Activated CD4-positive, alpha-beta T cell treated with anti-CD3 and anti-CD28 coated beads, Interleukin-2, amount 50 U/mL, for 48 hours (primary cell): Measurements from ENCODE around the gene WHRN.

ENCODE experiments used
- DNase-seq, 2 experiments: peaks; one replicate each; pipeline ENCODE4 v3.0.0-alpha.2; 2020

Gene WHRN

GRCh38 chr9:114446036-114446435 is 59.2 kb downstream of the WHRN start:
- DNase-seq: no peak

DNA sequence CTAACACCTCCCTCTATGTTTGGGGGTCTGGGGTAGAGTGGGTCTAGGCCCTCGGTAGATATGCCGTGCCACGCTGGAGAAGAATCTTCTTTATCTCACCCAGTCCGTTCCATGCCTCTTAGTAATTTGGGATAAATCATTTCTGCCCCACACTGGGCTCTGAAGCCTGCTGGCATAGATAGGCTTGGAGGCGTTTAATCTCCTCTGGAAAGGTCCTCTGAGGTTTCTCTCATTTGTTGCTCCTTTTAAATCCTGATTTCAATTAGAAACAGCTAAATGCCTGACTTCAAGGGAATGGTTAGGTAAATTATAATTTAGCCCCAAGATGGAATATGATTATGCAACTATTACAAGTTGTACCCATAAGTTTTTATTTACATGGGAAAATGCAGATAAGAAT is 59.7 kb downstream of the WHRN start:
- no peak for DNase-seq

GRCh38 chr9:114442022-114442421 is 63.3 kb downstream of the WHRN start:
- no peak for DNase-seq

DNA sequence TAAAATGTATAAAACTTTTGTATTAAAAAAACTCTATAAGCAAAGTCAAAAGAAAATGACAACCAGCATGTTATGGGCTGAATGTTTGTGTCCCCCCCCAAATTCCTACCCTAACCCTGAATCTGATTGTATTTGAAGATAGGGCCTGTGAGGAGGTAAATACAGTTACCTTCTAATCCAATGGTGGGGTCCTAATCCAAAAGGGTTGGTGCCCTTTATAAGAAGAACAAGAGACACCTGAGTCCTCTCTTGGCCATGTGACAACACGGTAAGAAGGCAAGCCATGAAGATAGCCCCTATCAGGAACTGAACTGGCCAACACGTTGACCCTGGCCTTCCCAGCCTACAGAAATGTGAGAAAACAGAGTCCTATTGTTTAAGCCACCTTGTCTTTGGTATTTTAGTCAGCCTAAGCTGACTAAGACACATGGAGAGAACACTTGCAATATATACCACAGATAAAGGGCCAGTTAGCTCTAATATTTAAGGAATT is 67.8 kb downstream of the WHRN start:
- no peak for DNase-seq

DNA sequence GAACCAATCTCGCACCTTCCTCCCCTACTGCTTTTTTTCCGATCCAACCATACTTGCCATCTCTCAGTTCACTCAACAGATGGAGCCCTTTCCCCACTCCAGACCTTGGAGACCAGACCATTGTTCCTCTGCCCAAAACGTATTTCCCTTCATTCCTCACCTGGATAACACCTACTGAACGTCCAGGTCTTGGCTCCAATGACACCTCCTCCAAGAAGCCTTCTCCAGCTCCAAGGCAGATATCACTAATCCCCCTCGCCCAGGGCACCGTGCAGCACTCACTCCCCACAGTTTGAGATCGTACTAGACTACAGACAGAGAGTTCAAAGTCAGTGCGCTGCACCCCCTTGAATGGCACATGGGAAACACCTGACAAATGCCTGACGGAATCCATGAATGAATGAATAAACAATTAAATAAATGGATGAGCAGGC is 70.4 kb downstream of the WHRN start:
- no peak for DNase-seq

DNA sequence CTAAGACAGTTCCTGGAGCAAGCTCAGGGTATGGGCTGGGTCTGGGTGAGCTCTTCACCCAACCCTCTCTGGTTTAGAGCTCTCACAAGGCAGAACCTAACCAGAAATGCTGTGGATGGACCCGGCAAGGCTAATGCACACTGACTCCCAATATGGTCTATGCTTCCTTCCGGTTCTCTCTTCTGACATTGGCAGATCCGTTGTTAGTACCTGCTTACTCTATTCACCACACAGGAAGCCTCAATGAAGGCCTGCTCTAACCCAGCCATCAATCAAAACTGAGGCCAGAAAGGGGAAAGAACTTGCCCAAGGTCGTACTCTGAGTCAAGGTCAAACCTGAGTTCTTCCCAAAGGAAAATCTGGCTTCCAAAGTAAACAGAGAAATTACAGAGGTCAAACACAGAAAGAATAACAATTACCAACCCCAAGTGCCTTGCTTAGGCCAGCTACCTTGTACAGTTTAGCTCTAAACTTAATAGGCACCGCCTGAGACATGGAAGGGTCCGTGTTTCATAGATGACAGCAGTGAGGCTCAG is 71.5 kb downstream of the WHRN start:
- DNase-seq: no peak

DNA sequence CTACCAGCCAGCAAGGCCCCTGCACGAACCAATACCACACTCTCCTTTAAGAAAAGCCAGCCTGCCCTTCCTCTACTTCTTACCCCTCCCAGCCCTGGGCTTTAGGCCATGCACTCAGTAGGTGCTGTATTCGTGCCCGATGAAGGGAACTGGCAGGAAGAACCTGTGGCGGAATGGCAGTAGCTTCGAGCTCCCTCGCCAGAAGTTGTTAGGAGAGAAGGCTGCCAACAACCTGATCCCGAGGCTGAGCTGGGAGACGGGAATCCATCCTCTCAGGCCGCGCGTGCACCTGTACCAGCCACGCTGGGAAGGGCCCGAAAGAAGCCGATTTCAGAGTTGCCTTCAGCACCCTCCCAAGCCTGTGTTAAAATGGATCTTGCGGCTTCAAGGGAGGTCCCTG is 72.2 kb downstream of the WHRN start:
- DNase-seq: no peak

GRCh38 chr9:114432323-114433067 is 72.8 kb downstream of the WHRN start:
- DNase-seq: no peak

DNA sequence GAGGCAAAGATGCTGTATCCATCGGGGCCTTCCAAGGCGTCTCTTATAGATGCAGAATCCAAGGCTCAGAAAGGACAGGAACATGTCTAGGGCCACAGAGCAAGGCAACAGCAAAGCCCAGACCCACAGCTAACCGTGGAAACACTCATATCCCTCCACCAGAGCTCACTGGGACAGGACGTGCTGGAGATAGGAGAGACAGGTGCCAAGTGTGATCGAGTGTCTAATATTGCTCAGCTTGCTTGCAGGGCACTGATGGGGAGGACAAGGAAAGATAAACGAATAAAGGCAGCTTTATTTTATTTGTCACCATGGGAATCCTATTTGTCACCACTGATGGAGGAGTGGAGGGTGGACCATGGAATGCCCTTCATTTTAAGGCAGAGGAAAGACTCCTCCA is 73.5 kb downstream of the WHRN start:
- no peak for DNase-seq

DNA sequence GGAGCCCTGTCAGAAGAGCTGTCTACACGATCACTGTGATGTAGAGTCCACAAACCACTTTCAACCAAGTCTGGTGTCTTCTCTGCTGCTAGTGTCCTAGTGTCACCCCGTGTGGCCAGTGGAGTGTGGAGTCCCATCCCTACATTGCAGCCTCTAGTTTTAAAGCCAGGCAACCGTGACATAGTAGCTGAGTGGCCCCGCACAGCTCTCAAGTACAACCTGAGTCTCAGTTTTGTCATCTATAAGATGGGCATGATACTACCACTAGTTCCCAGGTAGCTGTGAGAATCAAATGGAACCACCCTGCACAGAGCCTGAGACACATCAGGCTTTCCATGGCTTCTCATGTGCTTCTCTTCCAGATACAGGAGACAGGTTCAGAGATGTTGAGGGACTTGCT is 74.3 kb downstream of the WHRN start:
- DNase-seq: no peak

- no peak for DNase-seq
Measured at GRCh38 chr9:114430457-114430856, 74.8 kb downstream of the WHRN start.

DNA sequence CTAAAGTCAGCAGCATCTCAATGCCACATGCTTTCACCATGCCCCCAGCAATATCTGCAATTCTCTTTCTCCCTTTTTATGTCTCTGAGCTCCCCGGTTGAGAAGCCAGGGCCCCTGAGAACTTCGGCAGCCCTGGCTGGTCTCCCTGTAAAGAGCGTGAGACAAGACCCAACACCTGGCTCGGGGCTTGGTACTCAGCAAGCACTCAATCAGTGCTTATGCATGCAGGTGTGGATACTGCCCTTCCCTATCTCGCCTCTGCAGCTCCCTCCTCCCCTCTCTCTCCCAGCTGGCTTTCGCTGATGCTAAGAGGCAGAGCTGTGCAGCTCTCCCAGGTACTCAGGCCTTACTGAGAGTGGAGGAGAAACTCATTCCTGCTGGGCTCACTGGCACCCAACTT is 75.8 kb downstream of the WHRN start:
- DNase-seq: no peak

DNA sequence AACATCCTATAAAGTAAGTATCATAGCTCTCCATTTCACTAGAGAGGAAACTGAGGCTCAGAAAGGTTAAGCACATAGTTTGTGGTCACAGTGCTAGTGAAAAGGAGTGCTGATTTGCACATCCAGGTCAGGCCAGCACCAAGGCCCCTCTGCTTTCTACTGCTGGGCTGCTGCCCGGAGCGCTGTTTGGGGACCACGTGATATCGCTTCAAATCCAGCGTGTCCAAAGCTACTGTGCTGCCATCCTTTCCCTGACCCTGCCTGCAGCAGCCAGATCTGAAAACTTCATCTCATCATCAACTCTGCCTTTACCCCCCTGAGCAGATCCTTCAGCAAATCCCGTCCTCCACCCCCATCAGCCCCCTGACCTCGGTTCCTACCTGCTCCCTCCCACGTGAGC is 76.8 kb downstream of the WHRN start:
- DNase-seq: no peak

DNA sequence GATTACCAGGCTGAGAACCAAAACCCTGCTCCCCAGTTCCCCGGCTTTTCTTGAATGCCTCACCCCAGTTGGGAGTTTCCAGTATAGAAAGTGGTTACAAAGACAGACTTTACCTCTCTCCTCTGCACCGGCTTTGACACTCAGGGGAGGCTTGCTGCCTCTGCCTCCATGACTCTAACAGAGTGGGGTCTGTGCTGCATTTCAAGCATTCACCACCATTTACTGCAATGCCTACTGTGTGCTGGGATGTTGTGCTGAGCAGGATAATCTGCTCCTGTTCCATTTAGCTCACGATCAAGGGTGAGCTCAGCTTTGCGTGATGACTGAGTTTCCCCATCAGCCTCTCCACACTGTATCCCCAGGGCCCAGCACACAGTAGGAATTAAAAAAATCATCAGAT is 77.6 kb downstream of the WHRN start:
- no peak for DNase-seq

DNA sequence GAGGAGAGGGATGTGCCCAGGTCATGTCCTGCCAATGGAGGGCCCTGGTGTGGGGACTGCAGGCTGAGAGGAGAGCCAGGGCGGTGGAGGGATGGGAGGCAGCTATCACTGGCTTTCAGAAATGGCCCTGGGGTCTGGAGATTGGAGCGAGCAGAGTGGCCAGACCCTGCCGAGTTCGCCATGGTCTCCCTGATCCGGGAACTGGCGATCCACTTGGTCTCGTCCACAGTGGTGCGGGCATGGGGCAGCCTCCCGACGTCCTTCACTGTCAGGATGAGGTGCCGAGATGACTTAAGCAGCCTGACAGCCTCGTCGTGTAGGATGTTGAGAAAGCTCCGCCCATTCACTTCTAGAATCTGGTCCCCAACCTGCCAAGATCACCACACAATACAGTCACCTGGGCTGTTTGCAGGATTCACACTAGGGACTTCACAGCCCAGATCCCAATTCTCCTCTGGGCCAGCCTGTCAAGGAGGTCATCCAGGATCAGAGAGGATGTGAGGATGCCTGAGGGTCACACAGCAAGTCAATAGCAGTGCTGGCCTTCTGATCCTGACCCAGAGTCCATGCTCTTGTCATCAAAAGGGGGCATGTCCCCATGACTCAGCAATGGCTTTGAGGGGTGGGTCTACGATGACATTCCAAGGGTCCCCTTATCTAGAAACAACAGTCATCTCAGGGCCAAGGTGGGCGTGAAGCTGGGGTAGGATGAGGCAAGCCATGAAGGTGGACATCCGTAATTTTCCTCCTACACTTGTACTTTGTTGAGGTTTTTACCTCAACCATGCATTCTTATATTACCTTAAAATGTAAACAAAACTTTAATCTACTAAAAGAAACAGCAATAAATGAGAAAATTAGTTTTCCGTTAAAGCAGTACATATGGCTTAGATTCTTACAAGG is 79.0 kb downstream of the WHRN start:
- DNase-seq: no peak

GRCh38 chr9:114425126-114425525 is 80.1 kb downstream of the WHRN start:
- DNase-seq: no peak

DNA sequence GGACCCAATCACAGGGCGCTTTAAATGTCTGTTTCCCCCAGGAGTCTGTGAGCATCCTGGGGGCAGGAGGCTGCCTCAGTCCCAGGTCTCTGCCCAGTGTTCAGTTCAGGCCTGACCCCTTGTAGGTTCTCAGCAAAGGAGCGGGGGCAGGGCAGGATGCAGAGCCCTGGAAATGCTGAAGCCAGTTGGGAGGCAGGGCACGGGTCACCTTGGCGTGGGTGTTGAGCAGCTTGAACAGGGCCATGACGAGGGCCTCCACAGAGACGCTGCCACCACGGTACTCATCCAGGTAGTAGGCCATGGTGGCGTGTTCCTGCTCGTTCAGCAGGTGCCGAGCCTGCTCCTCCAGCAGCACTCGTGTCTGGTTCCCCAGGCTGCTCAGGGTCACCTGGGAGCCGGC is 81.1 kb downstream of the WHRN start:
- no peak for DNase-seq

GRCh38 chr9:114423181-114423580 is 82.1 kb downstream of the WHRN start:
- DNase-seq: no peak

- DNase-seq: no peak
Measured at GRCh38 chr9:114421147-114421546, 84.1 kb downstream of the WHRN start.

GRCh38 chr9:114419796-114420195 is 85.5 kb downstream of the WHRN start:
- no peak for DNase-seq

DNA sequence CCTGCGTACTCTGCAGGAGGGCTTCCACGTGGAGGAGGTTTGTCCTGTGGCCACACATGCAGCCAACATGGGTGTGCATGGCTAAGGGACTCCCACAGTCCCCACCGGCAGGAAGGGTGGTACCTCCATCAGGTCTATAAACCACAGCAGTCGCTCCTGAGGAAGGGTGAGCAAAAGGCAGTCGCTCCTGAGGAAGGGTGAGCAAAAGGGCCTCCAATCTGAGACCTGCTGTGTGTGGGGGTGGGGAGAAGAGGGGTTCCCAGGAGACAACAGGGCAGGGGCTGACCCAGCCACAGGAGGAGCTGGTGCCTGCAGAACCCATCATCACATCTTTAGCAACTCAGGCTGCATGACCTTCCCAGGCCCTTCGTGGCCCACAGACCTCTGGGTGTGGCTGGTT is 87.2 kb downstream of the WHRN start:
- DNase-seq: no peak

DNA sequence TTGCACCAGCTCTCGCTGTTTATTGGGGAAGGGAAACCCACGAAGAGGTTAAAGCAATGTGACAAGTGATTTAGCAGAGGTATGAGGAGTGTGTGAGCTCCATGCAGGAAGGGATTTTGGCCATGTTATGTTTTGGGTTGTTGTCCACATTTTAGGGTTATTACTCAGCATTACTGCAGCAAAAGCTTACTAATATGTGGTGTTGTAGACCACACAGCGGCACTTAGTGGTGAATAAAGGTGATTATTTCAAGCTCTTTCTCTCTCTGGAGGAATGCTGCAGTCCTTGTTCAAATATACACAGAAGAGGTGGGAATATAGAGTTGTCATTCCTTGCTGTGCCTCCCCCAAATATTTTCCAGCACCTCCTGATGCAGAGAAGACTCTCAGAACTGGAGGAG is 87.8 kb downstream of the WHRN start:
- no peak for DNase-seq

DNA sequence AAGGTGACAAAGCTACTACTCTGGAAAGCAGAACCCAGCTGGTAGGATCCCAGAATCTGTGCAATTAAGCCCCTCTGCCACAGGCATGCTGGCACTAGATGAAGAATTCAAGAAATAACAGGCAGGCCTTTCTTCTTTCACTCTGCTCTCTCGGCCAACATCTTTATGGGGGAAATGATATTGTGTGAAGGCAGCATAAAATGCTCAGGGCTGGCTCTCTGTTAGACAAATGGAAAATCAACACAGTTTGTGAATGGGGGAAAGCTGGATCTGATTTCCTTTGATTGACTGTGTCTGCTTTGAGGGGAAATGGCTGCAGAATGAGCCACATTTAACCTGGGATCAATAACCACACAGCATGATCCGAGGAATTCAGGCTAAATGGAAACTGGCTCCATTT is 88.4 kb downstream of the WHRN start:
- no peak for DNase-seq

DNA sequence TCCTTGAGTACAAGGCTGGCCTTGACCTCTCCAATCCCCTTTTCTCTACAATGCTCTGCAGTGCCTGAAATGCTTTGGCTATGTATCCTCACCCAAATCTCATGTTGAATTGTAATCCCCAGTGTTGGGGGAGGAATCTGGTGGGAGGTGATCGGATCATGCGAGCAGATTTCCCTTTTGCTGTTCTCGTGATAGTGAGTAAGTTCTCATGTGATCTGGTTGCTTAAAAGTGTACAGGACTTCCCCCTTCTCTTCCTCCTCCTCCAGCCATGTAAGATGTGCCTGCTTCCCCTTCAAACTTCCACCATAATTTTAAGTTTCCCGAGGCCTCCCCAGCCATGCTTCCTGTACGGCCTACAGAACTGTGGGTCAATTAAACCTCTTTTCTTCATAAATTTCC is 89.0 kb downstream of the WHRN start:
- DNase-seq: no peak
